Transverse colon (tissue), 3 donors: ENCODE data around the gene C11orf21.

ENCODE experiments used
- EP300 ChIP-seq: sonication (generic); formaldehyde crosslinking; IDR thresholded peaks from one replicate; pipeline ENCODE4 v1.6.1; 2017; ENCODE audit warnings: antibody characterized with exemption, low read depth
- TF ChIP-seq, protein P1 (sequence below), 5 experiments: fragments of 200-600 bp in 3 of 5; fragments of 450-650 bp in 2 of 5; sonication (generic) in 3 of 5; IDR thresholded peaks; 1 replicate in 2 of 5; 2 replicates in 3 of 5; pipeline ENCODE4 v1.5.1; 2016 to 2017; ENCODE audit warnings: antibody characterized with exemption in 5 of 5, inconsistent platforms in 3 of 5, mild to moderate bottlenecking in 2 of 5, moderate library complexity in 1 of 5

DNA sequence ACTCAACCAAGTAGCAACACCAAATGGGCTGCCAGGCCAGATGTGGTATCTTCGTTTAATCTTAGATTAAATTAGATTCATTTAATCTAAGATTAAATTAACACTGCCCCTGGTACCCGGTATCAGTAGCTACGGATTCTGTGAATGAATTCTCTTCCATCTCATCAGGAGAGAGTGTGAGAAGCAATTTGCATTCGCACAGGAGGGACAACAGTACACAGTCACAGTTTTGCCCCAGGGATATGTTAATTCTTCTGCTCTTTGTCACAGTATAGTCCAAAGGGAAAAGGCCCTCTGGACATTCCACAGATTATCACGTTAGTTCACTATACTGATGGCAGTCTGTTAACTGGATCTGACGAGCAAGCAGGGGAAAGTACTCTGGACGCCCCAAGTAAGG is 54.2 kb downstream of the C11orf21 start:
- TF ChIP-seq, protein P1, sequence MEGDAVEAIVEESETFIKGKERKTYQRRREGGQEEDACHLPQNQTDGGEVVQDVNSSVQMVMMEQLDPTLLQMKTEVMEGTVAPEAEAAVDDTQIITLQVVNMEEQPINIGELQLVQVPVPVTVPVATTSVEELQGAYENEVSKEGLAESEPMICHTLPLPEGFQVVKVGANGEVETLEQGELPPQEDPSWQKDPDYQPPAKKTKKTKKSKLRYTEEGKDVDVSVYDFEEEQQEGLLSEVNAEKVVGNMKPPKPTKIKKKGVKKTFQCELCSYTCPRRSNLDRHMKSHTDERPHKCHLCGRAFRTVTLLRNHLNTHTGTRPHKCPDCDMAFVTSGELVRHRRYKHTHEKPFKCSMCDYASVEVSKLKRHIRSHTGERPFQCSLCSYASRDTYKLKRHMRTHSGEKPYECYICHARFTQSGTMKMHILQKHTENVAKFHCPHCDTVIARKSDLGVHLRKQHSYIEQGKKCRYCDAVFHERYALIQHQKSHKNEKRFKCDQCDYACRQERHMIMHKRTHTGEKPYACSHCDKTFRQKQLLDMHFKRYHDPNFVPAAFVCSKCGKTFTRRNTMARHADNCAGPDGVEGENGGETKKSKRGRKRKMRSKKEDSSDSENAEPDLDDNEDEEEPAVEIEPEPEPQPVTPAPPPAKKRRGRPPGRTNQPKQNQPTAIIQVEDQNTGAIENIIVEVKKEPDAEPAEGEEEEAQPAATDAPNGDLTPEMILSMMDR (IDR thresholded peaks at IDR 0.05) = no peak
- no peak for TF ChIP-seq EP300
